Kidney (tissue), 14 donors: ENCODE measurements around the gene TRAPPC3L. TPM values are rescaled to one million over a fixed set of nuclear protein-coding genes. Genes with fewer than 3 reads are reported as not detected.

Source experiments
- DNase-seq, 5 donors: peaks; one replicate each; pipeline ENCODE4 v3.0.0-alpha.2; 2013 to 2020
- FAIRE-seq: peaks from 2 replicates; lab custom pipeline; 2012; peaks lifted over from hg19 to GRCh38; lab: Jason Lieb, UNC
- H3K27ac ChIP-seq, 2 donors: one replicate each; pipeline ENCODE4 v1.7.0; 2013; ENCODE audit warnings: low read depth in 2 of 2, low read length in 2 of 2, inconsistent platforms in 1 of 2
- H3K27me3 ChIP-seq: one replicate; pipeline ENCODE4 v1.7.1; 2013; ENCODE audit warnings: low read length, inconsistent platforms; ENCODE audit not compliant: control insufficient read depth, insufficient read depth
- H3K36me3 ChIP-seq, 3 donors: one replicate each; pipeline versions ENCODE4 v1.7.0 to v1.7.1; 2013; ENCODE audit warnings: low read length in 3 of 3, control low read depth in 1 of 3, inconsistent platforms in 1 of 3; ENCODE audit not compliant: insufficient read depth in 3 of 3, control insufficient read depth in 2 of 3
- H3K4me1 ChIP-seq, 3 donors: one replicate each; pipeline versions ENCODE4 v1.7.0 to v1.7.1; 2013; ENCODE audit warnings: low read length in 3 of 3, inconsistent platforms in 1 of 3, low read depth in 1 of 3; ENCODE audit not compliant: control insufficient read depth in 2 of 3, insufficient read depth in 2 of 3
- H3K4me3 ChIP-seq, 3 donors: one replicate each; pipeline versions ENCODE4 v1.7.0 to v1.8.1; 2013; ENCODE audit warnings: low read length in 3 of 3, control low read depth in 1 of 3, inconsistent platforms in 1 of 3
- H3K9ac ChIP-seq, 3 donors: one replicate each; pipeline versions ENCODE4 v1.7.0 to v1.7.1; 2013; ENCODE audit warnings: low read length in 3 of 3, control low read depth in 1 of 3, inconsistent platforms in 1 of 3
- H3K9me3 ChIP-seq, 3 donors: one replicate each; pipeline versions ENCODE4 v1.7.0 to v1.7.1; 2013; ENCODE audit warnings: low read length in 3 of 3, control low read depth in 1 of 3, inconsistent platforms in 1 of 3; ENCODE audit not compliant: control insufficient read depth in 2 of 3, insufficient read depth in 1 of 3
- intact Hi-C: fragments of 100-400 bp; cut with DNase I; formaldehyde crosslinking; loops from one replicate; pipeline ENCODE4 v1.11.1; 2022
- polyA plus RNA-seq: library from polyadenylated mRNA; stranded (reverse); fragments of 350-450 nt; fragmentation: Illumina TruSeq; extraction: RNeasy Lipid Tissue Mini Kit (QIAGEN cat#74804); gene quantifications from one replicate; pipeline ENCODE4 v1.2.3, GENCODE V29; 2014; ENCODE audit warnings: low read depth, low replicate concordance; ENCODE audit not compliant: insufficient read depth
- total RNA-seq: library from RNA; stranded (reverse); fragmentation: NEBNext Ultra II Directional; extraction: Animal tissue kit (Norgen Biotek cat#: 25700); gene quantifications from one replicate; pipeline ENCODE4 v1.2.1, GENCODE V29; 2021
- TF ChIP-seq, protein P1 (sequence below): IDR thresholded peaks from 3 replicates; pipeline ENCODE4 v1.5.1; 2012; ENCODE audit warnings: mild to moderate bottlenecking, moderate library complexity, borderline replicate concordance; ENCODE audit not compliant: insufficient read depth; ENCODE audit errors: extremely low read depth
- donor health status: control.
- donor health status: control.
- donor health status: control.
- donor health status: control.
- donor health status: control.
- donor health status: DM: yes; HTN: yes; CAD: no.
- donor health status: Normal renal cell carcinoma (clear cell type).

Gene TRAPPC3L
- total and polyA plus RNA-seq, 2 donors from 2014 or later = not detected

DNA sequence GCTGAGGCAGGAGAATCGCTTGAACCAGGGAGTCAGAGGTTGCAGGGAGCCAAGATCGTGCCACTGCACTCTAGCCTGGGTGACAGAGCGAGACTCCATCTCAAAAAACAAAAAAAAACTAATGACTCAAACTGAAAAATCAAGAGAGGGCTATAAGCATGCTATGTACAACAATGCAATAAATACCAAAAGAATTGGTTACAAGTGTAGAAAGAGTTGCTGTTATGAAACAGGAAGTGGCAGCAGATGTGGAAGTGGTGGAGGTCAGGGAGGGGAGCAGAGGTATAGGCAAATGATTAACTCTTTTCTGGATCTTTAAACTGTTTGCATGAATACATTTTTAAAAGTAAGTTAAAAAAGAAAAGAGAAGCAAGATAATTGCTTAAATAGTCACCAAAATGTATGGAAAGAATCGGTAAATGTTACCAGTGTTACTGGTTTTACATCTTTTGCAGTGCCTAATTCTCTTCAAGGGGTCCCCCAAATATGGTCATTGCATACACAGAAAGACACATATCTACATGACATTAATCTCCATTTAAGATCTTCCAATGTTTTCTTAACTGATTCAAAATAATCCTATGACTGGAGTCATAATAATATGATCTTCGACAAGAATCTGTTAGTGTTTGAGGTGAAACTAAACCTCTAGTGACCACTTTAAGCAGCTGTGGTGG is 69.3 kb downstream of the TRAPPC3L start:
- H3K27ac ChIP-seq = no peak overlapping the region
- H3K9me3 ChIP-seq = no peaks in the 10 kb centered on the region
- TF ChIP-seq, protein P1, sequence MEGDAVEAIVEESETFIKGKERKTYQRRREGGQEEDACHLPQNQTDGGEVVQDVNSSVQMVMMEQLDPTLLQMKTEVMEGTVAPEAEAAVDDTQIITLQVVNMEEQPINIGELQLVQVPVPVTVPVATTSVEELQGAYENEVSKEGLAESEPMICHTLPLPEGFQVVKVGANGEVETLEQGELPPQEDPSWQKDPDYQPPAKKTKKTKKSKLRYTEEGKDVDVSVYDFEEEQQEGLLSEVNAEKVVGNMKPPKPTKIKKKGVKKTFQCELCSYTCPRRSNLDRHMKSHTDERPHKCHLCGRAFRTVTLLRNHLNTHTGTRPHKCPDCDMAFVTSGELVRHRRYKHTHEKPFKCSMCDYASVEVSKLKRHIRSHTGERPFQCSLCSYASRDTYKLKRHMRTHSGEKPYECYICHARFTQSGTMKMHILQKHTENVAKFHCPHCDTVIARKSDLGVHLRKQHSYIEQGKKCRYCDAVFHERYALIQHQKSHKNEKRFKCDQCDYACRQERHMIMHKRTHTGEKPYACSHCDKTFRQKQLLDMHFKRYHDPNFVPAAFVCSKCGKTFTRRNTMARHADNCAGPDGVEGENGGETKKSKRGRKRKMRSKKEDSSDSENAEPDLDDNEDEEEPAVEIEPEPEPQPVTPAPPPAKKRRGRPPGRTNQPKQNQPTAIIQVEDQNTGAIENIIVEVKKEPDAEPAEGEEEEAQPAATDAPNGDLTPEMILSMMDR = no peak
- H3K9ac ChIP-seq = no peak overlapping the region
- no peak overlapping the region for H3K4me3 ChIP-seq
- H3K36me3 ChIP-seq = no peaks in the 10 kb centered on the region
- FAIRE-seq (no peak), DNase-seq (no peak)
- no peaks in the 10 kb centered on the region for H3K4me1 ChIP-seq
- H3K27me3 ChIP-seq = no peaks in the 10 kb centered on the region
- intact Hi-C loops = no loop called here

DNA sequence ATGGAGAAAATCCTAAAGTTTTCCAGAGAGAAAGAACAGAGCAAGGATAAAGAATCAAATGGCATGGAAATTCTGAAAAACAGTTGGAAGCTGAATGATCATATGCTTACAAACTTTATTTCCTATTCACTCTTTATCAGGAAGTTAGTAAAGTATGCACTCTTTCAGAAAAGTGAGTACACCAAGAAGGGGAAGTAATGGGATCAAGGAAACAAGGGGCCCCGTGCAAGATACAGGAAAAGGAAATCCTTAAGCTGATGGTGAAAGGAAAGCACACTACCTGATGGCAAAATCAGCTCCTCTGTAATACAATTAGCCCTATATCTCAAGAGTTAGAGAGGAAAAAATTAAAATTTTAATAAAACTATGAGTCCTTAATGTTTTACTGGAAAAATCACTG is 70.3 kb downstream of the TRAPPC3L start:
- Histone ChIP-seq H3K27ac (no peak overlapping the region), H3K4me3 (no peak overlapping the region), H3K36me3 (no peaks in the 10 kb centered on the region), H3K9ac (no peak overlapping the region), H3K9me3 (no peaks in the 10 kb centered on the region), H3K4me1 (no peaks in the 10 kb centered on the region), H3K27me3 (no peaks in the 10 kb centered on the region)
- TF ChIP-seq, protein P1 = no peak
- intact Hi-C loops = no loop called here
- FAIRE-seq (no peak), DNase-seq (no peak)

DNA sequence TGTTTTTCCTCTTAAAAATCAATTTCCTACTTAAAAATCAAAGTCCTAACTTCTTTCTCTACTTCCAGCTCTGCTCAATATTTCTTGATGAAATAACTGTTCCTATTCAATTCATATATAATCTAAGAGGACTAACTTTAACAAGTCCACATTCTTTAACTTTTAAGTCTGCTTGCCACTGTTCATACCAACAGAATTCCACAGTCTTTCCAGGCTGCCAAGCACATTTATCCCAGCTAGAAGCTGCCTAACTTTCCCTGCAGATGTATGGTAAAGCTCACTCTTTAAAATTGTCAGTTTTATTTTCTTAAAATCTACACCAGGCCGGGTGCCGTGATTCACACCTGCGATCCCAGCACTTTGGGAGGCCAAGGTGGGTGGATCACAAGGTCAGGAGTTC is 72.8 kb downstream of the TRAPPC3L start:
- intact Hi-C loops = no loop called here
- Histone ChIP-seq H3K9ac (no peak overlapping the region), H3K9me3 (no peaks in the 10 kb centered on the region), H3K36me3 (no peaks in the 10 kb centered on the region), H3K4me3 (no peak overlapping the region), H3K27ac (no peak overlapping the region), H3K4me1 (no peaks in the 10 kb centered on the region), H3K27me3 (no peaks in the 10 kb centered on the region)
- TF ChIP-seq, protein P1 = no peak
- DNase-seq (no peak), FAIRE-seq (no peak)

DNA sequence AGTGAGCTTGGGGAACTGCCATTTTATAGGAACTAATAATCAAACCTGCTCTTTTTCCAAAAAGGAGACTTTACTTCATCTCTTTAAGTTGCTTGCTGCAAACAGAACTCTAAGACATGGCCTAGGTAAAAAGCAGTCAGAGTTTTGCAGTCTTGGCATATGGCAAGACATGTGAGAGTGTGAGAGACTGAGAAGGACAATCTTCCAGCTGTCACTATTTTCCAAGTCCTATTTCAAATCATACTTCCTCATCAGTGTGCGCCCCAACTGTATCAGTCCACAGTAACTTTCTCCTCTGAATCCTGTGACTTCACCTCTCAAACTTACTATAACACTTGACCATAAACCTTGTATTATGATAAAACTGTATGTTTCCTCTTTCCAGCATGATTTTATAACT is 74.0 kb downstream of the TRAPPC3L start:
- no peak for FAIRE-seq
- intact Hi-C loops = no loop called here
- H3K9ac ChIP-seq = no peak overlapping the region

More for the DNA sequence above, 74.0 kb downstream of the TRAPPC3L start:
- Histone ChIP-seq H3K27me3 (no peaks in the 10 kb centered on the region), H3K4me3 (no peak overlapping the region), H3K27ac (no peak overlapping the region), H3K36me3 (no peaks in the 10 kb centered on the region), H3K4me1 (no peaks in the 10 kb centered on the region), H3K9me3 (no peaks in the 10 kb centered on the region)
- TF ChIP-seq, protein P1 = no peak
- no peak for DNase-seq
